GM19395 (cell line): Measurements from ENCODE around the gene SPRY4.
"Not testable (repeated sequence)": the region's sequence is repeated elsewhere in the genome, so short reads cannot be mapped to it uniquely, and the experiment has no call there.

Source experiments
- ATAC-seq: cut with Tn5 transposase; IDR thresholded peaks from one replicate; pipeline ENCODE4 v1.9.1; 2021; ENCODE audit warnings: mild to moderate bottlenecking, moderate library complexity; ENCODE audit not compliant: unreplicated experiment

The SPRY4 gene

DNA sequence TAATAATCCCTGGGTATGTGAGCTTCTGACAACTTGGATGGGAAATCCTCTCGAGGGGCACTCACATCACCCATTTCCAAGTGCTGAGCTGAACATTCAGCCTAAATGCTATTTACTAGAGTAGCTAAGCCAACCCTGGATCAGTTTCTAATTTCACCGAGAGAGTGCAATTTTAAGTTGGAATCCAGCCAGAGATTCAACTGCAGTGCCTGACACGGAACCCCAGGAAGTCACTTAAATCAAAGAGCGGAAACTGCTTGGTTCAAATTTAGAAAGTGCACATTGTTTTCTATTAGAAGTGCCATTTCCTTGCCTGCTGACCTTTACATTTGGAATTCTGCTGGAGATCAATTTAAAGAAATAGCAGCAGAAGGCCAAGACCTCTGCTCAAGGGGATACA is 8.8 kb downstream of the SPRY4 start:
- ATAC-seq, result no peak

- ATAC-seq, result no peak
Observed at GRCh38 chr5:142315096-142315900, 9.5 kb downstream of the SPRY4 start.

DNA sequence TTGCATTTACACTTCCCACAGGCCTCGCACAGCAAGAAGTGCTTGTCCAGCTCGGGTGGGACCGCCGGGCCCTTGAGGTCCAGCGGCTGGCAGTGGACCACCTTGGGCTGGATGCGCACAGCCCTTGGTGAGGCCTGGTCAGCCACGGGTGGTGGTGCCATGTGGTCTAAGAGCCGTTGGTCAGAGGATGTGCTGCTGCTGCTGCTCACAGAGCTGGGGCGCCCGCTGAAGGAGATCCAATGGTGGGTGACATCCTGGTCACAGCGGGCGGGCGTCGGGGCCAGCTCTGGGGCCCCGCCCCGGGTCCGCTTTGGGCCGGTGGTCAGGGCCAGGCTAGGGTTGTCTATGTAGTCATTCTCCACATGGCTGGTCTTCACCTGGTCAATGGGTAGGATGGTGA is 10.2 kb downstream of the SPRY4 start:
- ATAC-seq, result no peak

- no peak for ATAC-seq
Observed at GRCh38 chr5:142314109-142314508, 10.7 kb downstream of the SPRY4 start.

DNA sequence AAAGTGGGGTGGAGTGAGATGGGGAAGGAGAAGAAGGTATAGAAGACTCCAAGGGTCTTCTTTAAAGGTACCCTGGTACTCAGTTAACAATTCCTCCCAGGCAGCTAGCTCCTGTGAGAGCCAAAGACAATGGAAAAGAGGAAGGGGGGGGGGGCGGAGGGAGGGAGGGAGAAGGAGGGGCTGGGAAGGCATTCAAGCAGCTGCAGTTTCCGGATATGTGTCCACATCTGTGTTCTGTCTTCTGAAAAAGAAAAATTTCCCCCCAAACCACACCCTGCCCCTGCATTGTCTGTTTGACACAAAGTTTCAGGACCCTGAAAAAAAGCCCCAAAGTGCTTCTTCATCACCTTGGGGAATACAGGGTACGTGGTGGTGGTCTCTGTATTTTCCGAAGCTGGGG is 11.1 kb downstream of the SPRY4 start:
- no peak for ATAC-seq

- no peak for ATAC-seq
Observed at GRCh38 chr5:142313275-142313674, 11.5 kb downstream of the SPRY4 start.

GRCh38 chr5:142312399-142312798 is 12.4 kb downstream of the SPRY4 start:
- no peak for ATAC-seq

DNA sequence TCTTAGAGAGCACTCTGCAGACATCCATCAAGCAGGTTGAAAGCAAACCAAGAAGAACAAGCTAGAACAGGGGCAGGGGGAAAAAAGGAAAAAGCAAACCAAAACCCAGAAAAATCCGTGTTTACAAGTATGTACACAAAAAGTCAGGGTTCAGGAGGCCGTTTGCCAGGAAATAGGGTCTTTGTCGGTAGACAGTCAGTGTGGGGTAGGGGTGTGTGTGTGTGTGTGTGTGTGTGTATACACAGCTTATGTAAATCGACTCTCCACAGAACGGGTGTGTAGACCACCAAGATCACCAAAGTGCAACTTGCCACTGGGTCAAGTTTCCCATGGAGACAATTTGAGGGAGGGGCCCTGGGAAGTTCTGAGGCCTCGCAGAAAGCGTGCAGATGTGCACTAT is 13.1 kb downstream of the SPRY4 start:
- no peak for ATAC-seq

GRCh38 chr5:142310803-142311202 is 14.0 kb downstream of the SPRY4 start:
- no peak for ATAC-seq

- no peak for ATAC-seq
Observed at GRCh38 chr5:142309747-142310318, 15.0 kb downstream of the SPRY4 start.

DNA sequence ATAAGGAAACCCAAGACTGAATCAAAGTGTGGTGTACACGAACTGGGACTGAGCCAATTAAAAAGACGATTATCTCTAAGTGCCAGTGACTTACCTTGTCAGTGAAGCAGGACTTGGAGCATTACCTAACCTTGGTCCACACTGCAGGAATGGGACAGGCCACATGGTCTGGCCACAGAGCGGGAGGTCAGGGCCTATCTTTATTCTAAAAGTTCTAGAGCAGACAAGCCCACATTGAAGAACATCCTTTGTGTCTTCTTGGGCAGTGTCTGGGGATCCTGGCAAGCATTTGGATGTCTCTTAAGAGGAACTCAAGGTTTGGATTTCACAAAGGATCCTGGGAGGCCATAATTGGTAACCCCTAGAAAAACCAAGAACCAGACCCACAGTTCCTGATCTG is 16.5 kb downstream of the SPRY4 start:
- no peak for ATAC-seq

- no peak for ATAC-seq
Observed at GRCh38 chr5:142307146-142307890, 17.5 kb downstream of the SPRY4 start.

GRCh38 chr5:142306077-142306502 is 18.7 kb downstream of the SPRY4 start:
- ATAC-seq, result no peak

GRCh38 chr5:142305211-142305610 is 19.6 kb downstream of the SPRY4 start:
- no peak for ATAC-seq

- ATAC-seq, result no peak
Observed at GRCh38 chr5:142304013-142304701, 20.7 kb downstream of the SPRY4 start.

DNA sequence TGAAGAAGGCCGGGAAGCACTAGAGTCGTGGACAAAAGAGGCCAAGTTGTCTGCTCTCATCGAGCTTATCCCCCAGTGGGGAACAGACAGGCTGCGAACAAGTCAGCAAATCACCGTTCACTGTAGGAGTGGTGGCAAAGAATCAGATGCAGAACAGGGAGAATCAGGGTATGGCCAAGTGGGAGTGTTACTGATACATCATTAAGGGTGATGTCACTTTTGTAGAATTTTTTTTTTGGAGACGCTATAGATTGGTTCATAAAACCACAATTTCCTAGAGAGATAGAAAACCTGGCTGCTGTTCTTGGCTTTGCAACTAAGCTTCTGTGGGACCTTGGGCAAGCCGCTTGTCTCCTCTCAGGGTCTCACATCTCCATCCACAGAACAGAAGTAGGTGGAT is 21.3 kb downstream of the SPRY4 start:
- no peak for ATAC-seq

- no peak for ATAC-seq
Observed at GRCh38 chr5:142301540-142301939, 23.3 kb downstream of the SPRY4 start.

GRCh38 chr5:142300677-142301076 is 24.1 kb downstream of the SPRY4 start:
- no peak for ATAC-seq

- ATAC-seq, result no peak
Observed at GRCh38 chr5:142298789-142299188, 26.0 kb downstream of the SPRY4 start.

GRCh38 chr5:142297786-142298185 is 27.0 kb downstream of the SPRY4 start:
- ATAC-seq, result not testable (repeated sequence)

GRCh38 chr5:142296914-142297417 is 27.9 kb downstream of the SPRY4 start:
- no peak for ATAC-seq
